HG03520 (cell line): ENCODE results near the gene PIAS1.

Experiments
- ATAC-seq: cut with Tn5 transposase; IDR thresholded peaks from one replicate; pipeline ENCODE4 v1.9.1; 2021; ENCODE audit warnings: mild to moderate bottlenecking, moderate library complexity; ENCODE audit not compliant: unreplicated experiment

The PIAS1 gene

DNA sequence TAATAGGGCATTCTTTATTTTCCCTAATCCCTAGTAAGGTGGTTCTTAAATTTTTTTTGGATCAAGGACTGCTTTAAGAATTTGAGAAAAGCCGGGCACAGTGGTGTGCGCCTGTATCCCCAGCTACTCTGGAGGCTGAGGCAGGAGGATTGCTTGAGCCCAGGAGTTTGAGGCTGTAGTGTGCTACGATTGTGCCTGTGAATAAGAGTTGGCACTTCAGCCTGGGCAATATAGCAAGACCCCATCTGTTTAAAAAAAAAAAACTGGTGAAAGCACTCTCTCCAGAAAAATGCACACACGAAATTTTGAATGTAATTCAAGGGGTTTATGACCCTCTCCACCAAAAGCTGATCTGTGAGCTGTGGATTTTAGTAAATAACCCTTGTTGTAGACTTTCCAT is 119.0 kb downstream of the PIAS1 start:
- ATAC-seq, result no peak

DNA sequence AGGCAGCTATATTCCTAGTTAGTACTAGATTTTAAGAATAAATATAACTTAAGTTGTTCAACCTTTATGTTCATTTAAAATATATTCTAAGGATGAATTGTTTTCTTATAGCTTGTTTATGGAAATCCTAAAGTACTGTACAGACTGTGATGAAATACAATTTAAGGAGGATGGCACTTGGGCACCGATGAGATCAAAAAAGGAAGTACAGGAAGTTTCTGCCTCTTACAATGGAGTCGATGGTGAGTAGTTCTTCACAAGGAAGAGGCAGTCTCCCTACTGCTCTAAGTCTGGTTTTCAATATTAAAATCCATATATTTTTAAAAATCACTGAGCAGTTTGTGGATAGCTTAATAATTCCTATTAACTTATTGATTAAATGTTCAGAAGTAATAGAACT is 121.4 kb downstream of the PIAS1 start:
- ATAC-seq, result no peak

DNA sequence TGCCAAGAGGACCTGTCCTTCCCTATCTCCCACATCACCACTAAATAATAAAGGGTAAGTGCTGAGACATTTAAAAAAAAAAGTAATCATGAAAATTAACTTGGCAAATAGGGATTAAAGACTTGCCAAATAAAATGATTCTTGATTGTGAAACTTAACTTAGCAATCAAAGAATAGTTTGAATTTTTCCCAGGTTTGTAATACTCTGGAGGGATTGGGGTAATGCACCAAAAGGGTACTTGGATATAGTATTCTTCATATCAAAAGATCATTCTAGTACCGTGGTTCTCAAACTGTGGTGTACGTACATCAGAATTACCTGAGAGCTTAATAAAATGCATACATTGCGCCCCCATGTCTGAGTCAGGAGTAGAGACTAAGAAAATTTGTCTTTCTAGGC is 122.5 kb downstream of the PIAS1 start:
- no peak for ATAC-seq

DNA sequence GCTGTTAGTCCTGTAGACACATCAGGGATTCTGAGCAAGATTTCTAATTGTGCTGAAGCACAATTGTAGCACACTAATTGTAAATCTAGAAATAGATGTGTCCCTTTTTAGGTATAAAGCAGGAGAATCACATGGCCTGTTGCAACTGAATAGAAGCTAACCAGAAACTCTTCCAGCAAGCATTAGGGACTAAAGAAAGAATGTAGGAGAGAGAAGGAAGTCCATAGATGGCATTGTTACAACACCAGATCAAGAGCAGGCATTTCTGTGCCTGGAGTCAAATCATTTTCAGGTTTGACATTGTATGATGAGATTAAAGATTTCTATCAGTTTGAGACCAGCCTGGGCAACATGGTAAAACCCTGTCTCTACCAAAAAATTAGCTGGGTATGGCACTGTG is 123.6 kb downstream of the PIAS1 start:
- no peak for ATAC-seq

DNA sequence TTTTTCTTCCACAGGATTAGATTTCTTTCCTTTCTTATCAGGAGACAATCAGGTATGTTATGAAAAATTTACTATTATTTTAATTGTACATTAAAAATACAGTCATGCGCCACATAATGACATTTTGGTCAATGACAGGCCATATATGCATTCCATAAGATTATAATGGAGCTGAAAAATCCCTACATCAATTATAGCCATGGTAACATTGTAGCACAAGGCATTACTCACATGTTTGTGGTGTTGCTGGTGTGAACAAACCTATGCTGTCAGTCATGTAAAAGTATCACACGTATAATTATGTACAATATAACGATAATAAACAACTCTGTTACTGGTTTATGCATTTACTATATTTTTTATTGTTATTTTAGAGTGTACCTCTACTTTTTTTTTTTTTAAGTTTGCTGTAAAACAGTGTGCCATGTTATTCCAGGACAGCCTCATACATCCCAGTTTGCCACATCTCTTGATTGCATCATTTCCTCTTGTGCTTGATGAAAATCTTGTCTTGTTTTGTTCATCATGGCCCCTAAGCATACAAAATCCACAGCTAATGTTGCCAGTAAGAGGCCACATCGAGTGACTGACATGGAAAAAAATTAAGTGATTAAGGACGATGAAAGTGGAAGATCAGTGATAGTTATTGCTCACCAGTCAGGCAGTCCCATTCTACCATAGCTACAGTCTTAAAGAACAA is 129.7 kb downstream of the PIAS1 start:
- ATAC-seq, result no peak

DNA sequence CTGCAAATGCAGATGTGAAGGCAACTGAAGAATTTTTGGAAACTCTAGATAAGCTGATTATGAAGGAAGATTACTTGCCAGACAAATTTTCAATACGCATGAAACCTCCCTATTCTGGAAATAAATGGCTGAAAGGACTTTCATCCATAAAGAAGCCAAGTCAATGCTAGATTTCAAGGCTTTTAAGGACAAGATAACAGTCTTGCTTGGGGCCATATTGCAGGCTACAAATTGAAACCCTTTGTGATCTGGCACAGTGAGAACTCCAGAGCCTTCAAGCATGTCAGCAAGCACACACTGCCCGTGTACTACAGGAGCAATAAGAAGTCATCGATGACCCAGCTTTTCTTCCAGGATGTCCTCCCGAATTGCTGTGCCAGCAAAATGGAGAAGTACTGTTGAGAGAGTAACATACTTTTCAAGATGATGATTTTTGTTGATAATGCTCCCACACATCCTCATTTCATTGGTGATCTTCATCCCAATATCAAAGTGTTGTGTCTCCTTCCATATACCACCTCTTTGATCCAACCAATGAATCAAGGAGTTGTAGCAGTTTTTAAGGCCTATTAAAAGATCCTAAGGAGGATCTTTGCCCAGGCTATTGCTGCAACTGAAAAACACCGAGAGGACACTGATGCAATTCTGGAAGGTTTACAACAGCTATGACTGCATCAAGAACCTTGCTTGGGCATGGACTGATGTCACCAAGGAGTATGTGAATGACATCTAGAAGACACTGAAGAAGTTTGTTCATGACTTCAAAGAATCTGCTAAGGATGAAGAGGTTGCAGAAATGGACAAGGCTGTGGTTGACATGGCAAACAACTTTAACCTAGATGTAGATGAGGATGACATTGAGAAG is 130.7 kb downstream of the PIAS1 start:
- ATAC-seq, result no peak

DNA sequence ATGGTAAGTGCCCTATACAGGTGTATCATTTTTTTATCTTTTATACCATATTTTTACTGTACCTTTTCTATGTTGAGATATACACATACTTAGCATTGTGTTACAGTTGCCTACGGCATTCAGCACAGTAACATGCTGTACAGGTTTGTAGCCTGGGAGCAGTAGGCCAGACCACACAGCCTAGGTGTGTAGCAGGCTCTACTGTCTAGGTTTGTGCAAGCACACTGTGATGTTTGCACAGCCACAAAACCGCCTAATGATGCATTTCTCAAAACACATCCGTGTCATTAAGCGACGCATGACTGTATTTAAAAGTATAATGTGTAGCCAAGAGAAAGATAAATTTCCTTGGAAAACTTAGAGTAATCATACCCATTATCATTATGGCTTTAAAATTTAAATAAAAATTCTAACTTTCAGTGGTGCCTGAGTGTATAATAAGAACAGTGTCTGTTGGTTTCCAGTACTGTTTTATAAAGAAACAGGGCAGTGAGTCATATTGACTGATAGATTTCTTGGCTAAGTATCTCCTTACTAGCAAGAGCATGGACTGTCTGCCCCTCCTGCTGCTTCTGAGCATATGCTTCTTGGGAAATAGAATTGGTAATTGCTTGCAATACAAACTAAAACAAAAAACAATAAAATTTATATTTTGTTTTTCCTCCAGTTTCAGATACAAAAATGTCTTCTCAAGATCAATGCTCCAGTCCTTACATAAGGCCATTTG is 132.7 kb downstream of the PIAS1 start:
- no peak for ATAC-seq

DNA sequence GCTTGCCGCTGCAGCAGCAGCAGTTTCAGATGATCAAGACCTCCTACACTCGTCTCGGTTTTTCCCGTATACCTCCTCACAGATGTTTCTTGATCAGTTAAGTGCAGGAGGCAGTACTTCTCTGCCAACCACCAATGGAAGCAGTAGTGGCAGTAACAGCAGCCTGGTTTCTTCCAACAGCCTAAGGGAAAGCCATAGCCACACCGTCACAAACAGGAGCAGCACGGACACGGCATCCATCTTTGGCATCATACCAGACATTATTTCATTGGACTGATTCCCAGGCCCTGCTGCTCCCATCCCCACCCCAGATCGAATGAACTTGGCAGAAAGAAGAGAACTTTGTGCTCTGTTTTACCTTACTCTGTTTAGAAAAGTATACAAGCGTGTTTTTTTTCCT is 133.4 kb downstream of the PIAS1 start:
- no peak for ATAC-seq

DNA sequence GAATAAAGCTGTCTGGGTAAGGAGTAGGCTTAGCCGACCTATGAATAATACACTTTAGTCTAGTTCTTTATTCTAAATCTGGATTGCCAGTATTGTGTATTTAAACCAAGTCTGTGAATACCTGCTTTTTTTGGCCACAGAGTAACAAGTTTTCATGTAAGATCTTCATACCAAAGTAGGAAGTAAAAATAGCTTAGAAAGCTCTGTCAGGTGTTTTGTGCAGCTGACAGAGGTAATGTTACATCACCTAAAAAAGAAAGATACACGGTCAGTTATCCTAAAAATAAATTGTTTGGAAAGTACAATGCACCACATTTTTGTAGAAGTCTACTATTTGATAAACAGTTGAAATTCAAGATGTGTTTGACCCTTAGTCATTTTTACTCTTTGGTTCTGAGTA is 134.5 kb downstream of the PIAS1 start:
- ATAC-seq, result no peak

DNA sequence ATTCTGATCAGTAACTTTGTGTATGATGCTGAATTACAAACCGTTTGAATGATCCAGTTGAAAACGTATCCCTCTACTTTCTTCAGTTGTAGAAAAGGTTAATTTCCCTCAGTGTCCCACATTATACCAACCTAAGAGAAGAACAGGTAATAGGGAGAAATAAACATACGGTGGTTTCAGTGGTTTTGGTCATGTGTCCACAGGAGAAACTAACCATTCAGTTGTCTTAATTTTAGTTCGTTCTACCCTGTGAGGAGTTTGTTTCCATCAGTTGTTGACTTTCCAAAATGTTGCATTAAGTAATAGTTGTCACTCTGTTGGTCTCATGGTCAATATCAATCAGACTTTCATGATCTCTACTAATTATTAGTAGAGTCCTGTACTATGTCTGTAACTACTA is 135.9 kb downstream of the PIAS1 start:
- no peak for ATAC-seq

DNA sequence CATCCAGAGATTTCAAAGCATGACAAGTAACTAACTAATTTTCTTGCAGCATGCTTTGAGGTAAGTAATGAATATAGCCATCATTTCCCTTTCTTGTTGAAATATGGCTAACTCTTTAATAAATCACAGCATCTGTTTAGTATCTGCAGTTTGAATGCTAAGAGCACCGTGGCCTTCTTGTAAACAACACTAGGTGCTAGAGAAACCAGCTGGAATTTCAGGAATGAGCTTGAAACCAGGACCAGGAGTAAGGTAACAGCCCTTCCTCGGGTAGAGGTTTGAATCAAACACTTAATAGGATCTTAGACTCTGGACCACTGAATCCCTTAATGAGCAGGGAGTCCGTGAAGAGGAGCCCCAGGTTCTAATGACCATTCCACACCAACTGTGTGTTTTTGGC is 137.4 kb downstream of the PIAS1 start:
- ATAC-seq, result no peak

DNA sequence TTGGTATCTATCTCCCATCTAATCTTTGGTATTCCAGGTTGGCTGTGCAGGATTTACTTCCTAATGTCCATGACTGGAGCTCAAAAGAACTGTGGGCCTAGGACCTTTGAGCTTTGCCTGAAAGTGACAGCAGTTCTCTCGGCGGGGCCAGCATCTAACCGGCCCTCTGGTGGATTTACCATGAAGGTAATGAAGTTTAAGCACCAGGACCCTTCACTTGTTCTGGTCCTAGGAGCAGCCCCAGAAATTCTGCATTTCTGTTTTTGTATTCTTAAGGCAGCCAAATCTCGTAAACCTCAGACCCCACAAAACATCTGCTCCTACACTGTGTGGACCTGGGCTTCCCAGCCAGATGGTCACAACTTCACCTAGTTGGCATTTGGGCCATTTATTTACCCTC is 138.0 kb downstream of the PIAS1 start:
- ATAC-seq, result no peak

DNA sequence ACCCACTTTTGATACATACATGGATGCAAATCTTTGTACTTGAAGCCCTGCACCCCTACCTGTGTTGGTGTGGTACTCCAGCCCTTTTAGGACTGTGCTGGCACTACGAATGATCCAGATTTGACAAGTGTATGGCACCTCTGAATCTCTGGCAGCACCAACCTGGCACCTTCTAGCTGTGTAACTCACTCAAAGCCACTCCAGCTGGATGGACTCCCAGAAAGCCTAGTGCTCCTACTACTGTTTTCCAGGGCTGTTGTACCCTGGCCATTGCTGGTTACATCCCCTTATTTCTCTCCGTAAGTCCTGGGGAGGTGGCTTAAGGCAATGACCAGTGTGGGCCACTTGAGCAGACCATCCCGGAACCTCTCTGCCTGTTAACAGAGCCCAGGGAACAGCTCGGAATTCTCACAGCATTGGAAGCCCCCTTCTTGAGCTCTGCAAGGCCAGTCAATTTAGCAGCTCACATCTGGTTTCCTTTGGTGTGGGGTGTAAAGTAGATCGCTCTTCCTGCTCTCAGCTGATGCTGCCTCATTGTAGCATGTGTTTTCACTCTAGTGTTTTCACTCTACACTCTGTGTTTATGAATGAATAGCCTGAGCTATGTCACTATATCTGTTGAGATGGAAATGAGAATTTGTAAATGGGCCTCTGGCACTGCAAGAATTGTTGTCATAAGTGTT is 138.8 kb downstream of the PIAS1 start:
- ATAC-seq, result no peak

DNA sequence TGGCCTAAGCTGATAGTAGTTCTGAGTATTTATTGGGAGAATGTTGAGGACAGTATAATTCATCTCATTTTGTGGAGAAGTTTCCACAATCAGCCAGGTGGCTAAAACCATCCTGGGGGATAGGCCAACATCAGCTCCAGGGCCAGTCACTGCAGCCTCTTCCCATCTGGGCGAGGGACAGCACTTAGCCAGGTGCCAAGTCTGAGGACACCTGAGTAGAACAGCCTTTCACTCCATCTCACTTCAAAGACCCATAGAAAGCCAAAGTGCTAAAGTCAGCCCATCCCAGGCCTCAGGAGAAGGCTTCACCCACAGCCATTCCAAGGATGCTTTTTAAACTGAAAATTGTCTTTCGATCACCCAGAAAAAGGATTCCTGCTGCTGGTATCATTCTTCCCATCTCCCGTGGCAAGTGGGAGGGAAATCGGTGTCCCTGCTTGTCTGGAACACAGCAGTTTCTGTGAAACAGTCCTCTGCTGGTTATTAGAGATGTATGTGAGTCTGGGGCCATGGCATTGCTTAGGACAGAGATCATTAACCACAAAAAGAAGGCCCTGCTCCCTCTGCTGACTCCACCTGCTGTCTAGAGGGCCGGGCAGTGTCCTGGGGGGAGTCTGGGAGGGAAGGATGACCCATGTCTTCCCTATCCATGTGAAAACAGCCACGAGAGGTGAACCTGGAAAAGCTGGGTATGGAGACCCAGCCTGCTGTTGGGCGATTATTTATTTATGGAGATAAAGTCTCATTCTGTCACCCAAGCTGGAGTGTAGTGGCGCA is 141.4 kb downstream of the PIAS1 start:
- ATAC-seq, result no peak

DNA sequence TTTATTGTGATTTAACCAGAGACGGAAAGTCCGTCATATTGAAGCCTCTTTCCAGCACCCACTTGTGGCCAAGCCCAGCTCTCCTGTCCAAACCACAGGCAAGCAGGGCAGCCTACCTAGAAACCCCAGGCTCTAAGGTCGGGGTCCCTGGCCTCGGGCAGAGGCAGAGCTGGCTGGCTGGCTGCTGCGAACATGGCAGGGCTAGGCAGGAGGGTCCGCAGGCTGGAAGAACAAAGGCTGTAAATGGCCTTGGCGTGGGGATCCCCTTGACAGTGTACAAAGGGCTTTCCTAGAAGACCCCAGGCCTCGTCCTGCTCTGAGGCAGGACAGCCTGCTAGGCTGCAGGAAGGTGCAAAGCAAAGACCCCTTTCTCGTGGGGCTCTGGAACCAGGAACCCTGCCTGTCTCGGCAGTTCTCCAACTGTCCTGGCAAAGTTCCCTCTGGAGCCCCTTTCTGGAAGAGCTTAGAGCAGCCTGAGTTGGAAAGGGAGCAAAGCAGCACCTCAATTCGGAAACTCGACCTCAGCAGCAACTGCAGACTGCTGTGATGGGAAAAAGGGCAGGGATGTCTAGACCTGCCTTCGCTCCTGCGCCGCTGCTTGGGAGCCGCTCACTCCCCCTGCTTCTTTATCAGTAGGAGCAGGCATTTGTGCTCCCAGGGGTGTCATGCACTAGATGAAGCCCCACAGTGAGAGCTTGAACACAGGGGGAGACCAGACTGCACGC is 142.5 kb downstream of the PIAS1 start:
- ATAC-seq, result no peak

DNA sequence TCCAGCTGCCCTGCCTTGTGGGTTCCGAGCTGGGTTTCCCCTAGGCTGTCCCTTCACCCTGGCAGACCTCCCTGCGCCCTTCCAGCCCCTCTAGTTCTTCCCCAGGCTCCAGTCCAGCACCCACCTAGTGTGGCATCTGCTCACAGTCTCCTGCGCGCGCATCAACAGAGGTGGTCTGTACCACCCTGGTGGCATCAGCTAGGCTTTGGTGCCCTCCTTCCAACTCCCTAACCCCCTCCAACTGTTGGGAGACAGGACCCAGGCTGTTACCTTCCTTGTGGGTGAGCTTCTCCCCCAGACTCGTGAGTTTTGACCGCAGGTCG is 143.0 kb downstream of the PIAS1 start:
- no peak for ATAC-seq

DNA sequence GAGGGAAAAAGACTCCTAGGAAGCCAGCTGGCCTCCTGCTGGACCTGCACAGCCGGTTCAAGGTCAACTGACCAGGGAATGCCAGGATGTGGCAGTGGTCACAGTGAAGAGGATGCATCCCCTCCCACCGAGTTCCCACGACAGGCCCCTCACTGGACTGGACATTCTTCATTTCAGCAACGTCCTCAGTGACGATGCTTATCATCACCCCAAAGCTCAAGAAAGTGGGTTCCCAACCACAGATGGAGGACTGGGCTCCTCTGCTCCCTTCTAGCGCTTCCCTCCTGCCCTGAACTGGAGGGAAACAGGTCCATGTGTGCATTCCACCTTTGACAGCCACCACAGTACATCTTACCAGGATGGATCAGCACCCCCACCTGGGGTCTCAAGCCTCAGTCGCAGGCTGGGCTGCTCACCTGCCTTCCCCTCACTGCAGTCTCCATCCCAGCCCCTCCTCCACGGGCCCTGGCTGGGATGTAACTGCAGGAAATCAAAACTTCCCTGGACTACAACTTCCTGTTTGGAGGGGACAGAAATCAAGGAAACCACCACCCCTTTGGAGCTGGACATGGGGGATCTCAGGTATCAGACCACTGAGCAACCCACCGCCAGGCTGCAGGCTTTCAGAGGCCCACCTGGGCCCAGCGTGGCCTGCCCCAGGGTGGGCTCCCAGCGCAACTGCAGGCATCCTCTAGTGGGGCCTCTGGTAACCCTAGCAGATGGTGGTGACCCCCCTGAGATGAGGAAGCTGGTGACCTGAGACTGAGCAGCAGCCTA is 143.7 kb downstream of the PIAS1 start:
- no peak for ATAC-seq

DNA sequence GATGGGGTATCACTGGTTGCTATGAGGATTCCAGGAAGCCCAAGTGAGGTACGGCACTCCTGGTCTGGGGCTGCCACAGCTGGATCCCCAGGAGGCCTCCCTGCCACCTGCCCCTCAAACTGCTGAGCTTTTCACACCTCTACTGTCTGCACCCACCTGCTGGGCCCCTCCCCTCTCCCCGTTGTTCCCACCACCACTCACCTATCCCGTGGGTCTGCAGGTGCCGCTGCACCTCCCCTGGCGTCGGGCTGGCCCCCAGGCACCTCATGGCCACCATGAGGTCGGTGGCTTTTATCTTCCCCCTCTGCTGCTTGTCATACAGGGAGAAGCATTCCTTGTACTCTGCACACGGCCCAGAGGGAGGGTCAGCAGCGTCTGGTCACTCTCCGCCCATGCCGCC is 145.2 kb downstream of the PIAS1 start:
- no peak for ATAC-seq
